Spleen (tissue), 7 donors: ENCODE results near the gene PAM.

Experiments
- POLR2A ChIP-seq, 3 donors: fragments of 450-650 bp; IDR thresholded peaks; one replicate each; pipeline ENCODE4 v1.5.1; 2017; ENCODE audit warnings: antibody characterized with exemption in 3 of 3, mild to moderate bottlenecking in 1 of 3
- POLR2AphosphoS5 ChIP-seq, 3 donors: sonication (generic); formaldehyde crosslinking; IDR thresholded peaks; one replicate each; pipeline ENCODE4 v1.5.1; 2017; ENCODE audit warnings: antibody characterized with exemption in 3 of 3
- TF ChIP-seq, protein P1 (sequence below), 11 experiments: fragments of 200-600 bp in 7 of 11; fragments of 450-650 bp in 4 of 11; sonication (generic) in 4 of 11; IDR thresholded peaks in 8 of 11; conservative IDR thresholded peaks in 3 of 11; 1 replicate in 7 of 11; 2 replicates in 4 of 11; pipeline versions ENCODE4 v1.4.0 to v1.8.0; 2016 to 2021; ENCODE audit warnings: antibody characterized with exemption in 11 of 11, inconsistent platforms in 4 of 11, mild to moderate bottlenecking in 1 of 11
- donor health status: DM: no; HTN: no; CAD: no; lungs with moderate emphysema.
- donor health status: DM: no; HTN: no; CAD: no.
- donor health status: DM: no; HTN: no; CAD: no.

GRCh38 chr5:102845041-102845440, 89.9 kb downstream of the PAM start:
- TF ChIP-seq, protein P1, sequence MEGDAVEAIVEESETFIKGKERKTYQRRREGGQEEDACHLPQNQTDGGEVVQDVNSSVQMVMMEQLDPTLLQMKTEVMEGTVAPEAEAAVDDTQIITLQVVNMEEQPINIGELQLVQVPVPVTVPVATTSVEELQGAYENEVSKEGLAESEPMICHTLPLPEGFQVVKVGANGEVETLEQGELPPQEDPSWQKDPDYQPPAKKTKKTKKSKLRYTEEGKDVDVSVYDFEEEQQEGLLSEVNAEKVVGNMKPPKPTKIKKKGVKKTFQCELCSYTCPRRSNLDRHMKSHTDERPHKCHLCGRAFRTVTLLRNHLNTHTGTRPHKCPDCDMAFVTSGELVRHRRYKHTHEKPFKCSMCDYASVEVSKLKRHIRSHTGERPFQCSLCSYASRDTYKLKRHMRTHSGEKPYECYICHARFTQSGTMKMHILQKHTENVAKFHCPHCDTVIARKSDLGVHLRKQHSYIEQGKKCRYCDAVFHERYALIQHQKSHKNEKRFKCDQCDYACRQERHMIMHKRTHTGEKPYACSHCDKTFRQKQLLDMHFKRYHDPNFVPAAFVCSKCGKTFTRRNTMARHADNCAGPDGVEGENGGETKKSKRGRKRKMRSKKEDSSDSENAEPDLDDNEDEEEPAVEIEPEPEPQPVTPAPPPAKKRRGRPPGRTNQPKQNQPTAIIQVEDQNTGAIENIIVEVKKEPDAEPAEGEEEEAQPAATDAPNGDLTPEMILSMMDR (IDR thresholded peaks at IDR 0.05 in 8 of 11, conservative IDR thresholded peaks at IDR 0.05 in 3 of 11) = no peak
- TF ChIP-seq POLR2A (IDR thresholded peaks at IDR 0.05) (no peak), POLR2AphosphoS5 (IDR thresholded peaks at IDR 0.05) (no peak)
